KMS-11 (cell line): ENCODE measurements around the gene FYN.

Experiments
- H2AFZ ChIP-seq: fragments of 200-600 bp; sonication (generic); 2 replicates; pipeline ENCODE4 v1.6.1; 2016; ENCODE audit warnings: antibody characterized with exemption, mixed run types, low read depth
- H3K27ac ChIP-seq: fragments of 200-600 bp; sonication (generic); 2 replicates; pipeline ENCODE4 v1.6.1; 2016; ENCODE audit warnings: mild to moderate bottlenecking, mixed run types
- H3K27me3 ChIP-seq: fragments of 200-600 bp; sonication (generic); 2 replicates; pipeline ENCODE4 v1.6.1; 2017; ENCODE audit warnings: mild to moderate bottlenecking, low read depth, mixed run types, moderate library complexity; ENCODE audit not compliant: insufficient read depth
- H3K36me3 ChIP-seq: fragments of 200-600 bp; sonication (generic); 2 replicates; pipeline ENCODE4 v1.6.1; 2017; ENCODE audit warnings: mild to moderate bottlenecking, mixed run types; ENCODE audit not compliant: insufficient read depth
- H3K4me1 ChIP-seq: fragments of 200-600 bp; sonication (generic); 2 replicates; pipeline ENCODE4 v1.6.1; 2016; ENCODE audit warnings: mild to moderate bottlenecking, low read depth, mixed run types; ENCODE audit not compliant: poor library complexity, severe bottlenecking
- H3K4me2 ChIP-seq: fragments of 200-600 bp; sonication (generic); 2 replicates; pipeline ENCODE4 v1.7.0; 2016; ENCODE audit warnings: mild to moderate bottlenecking, mixed run types
- H3K4me3 ChIP-seq: fragments of 200-600 bp; sonication (generic); IDR thresholded peaks from 2 replicates; pipeline ENCODE4 v1.6.1; 2017; ENCODE audit warnings: low read depth, low read length, mixed read lengths; ENCODE audit not compliant: insufficient read depth
- H3K79me2 ChIP-seq: fragments of 200-600 bp; sonication (generic); 2 replicates; pipeline ENCODE4 v1.6.1; 2016; ENCODE audit warnings: low read depth, mixed run types; ENCODE audit not compliant: insufficient read depth
- H3K9ac ChIP-seq: fragments of 200-600 bp; sonication (generic); 2 replicates; pipeline ENCODE4 v1.6.1; 2016; ENCODE audit warnings: mild to moderate bottlenecking, mixed run types
- H4K20me1 ChIP-seq: fragments of 200-600 bp; sonication (generic); 2 replicates; pipeline ENCODE4 v1.6.1; 2016; ENCODE audit warnings: mild to moderate bottlenecking, mixed run types; ENCODE audit not compliant: insufficient read depth
- CTCF ChIP-seq: fragments of 200-600 bp; sonication (generic); conservative IDR thresholded peaks from 2 replicates; pipeline ENCODE4 v1.6.1; 2017; ENCODE audit warnings: low read depth, mild to moderate bottlenecking, antibody characterized with exemption, low read length, moderate library complexity, mixed read lengths

The FYN gene

GRCh38 chr6:111764238-111765175 lies 108.7 kb downstream of the FYN start:
- H3K36me3 ChIP-seq, result no peaks in the 10 kb centered on the region
- no peak for TF ChIP-seq CTCF
- no peaks in the 10 kb centered on the region for H4K20me1 ChIP-seq
- H3K9ac ChIP-seq, result no peak overlapping the region
- peak overlapping the region; percentile 36; the same call in 1 of the 2 replicates for H3K4me2 ChIP-seq
- H3K27me3 ChIP-seq, result no peaks in the 10 kb centered on the region
- no peak overlapping the region for H3K4me3 ChIP-seq
- no peaks in the 10 kb centered on the region for H3K79me2 ChIP-seq
- no peak overlapping the region for H3K27ac ChIP-seq
- peaks cover 48% of the 10 kb centered on the region for H3K4me1 ChIP-seq
- H2AFZ ChIP-seq, result no peak overlapping the region

GRCh38 chr6:111763381-111763780 lies 109.9 kb downstream of the FYN start:
- H3K27ac ChIP-seq, result no peak overlapping the region
- no peaks in the 10 kb centered on the region for H3K79me2 ChIP-seq
- no peak overlapping the region for H3K4me3 ChIP-seq
- no peak overlapping the region for H3K4me2 ChIP-seq
- no peak for TF ChIP-seq CTCF
- no peaks in the 10 kb centered on the region for H3K27me3 ChIP-seq
- H3K4me1 ChIP-seq, result peaks cover 37% of the 10 kb centered on the region
- no peaks in the 10 kb centered on the region for H4K20me1 ChIP-seq
- no peak overlapping the region for H2AFZ ChIP-seq
- H3K36me3 ChIP-seq, result no peaks in the 10 kb centered on the region
- H3K9ac ChIP-seq, result no peak overlapping the region

- Histone ChIP-seq H3K9ac (no peak overlapping the region), H3K27ac (no peak overlapping the region)
Measured at GRCh38 chr6:111761783-111762312, 111.4 kb downstream of the FYN start.

GRCh38 chr6:111761212-111761611 lies 112.0 kb downstream of the FYN start:
- no peaks in the 10 kb centered on the region for H3K27me3 ChIP-seq
- no peak for TF ChIP-seq CTCF
- no peak overlapping the region for H3K4me2 ChIP-seq
- no peak overlapping the region for H3K9ac ChIP-seq
- H3K36me3 ChIP-seq, result no peaks in the 10 kb centered on the region
- H3K4me1 ChIP-seq, result peaks cover 20% of the 10 kb centered on the region
- no peak overlapping the region for H3K4me3 ChIP-seq
- no peaks in the 10 kb centered on the region for H3K79me2 ChIP-seq
- no peak overlapping the region for H3K27ac ChIP-seq
- no peak overlapping the region for H2AFZ ChIP-seq
- no peaks in the 10 kb centered on the region for H4K20me1 ChIP-seq

More at GRCh38 chr6:111761783-111762312, 111.4 kb downstream of the FYN start:
- no peak overlapping the region for H2AFZ ChIP-seq
- no peaks in the 10 kb centered on the region for H3K36me3 ChIP-seq
- TF ChIP-seq CTCF, result no peak
- no peak overlapping the region for H3K4me2 ChIP-seq
- H3K4me1 ChIP-seq, result peaks cover 27% of the 10 kb centered on the region
- H3K4me3 ChIP-seq, result no peak overlapping the region
- H4K20me1 ChIP-seq, result no peaks in the 10 kb centered on the region
- no peaks in the 10 kb centered on the region for H3K27me3 ChIP-seq
- H3K79me2 ChIP-seq, result no peaks in the 10 kb centered on the region
